K562 (cell line): ENCODE measurements around the gene PPP1R12C. TPM values are rescaled to one million over a fixed set of nuclear protein-coding genes. Genes with fewer than 3 reads are reported as not detected.

ENCODE experiments used
- ARID1B ChIP-seq: fragments of 450-650 bp; IDR thresholded peaks from 2 replicates; pipeline ENCODE4 v1.6.1; 2016; ENCODE audit warnings: antibody characterized with exemption, mild to moderate bottlenecking, inconsistent platforms
- CHCHD3 ChIP-seq: fragments of 250-450 bp; sonication (Bioruptor Pico); IDR thresholded peaks from 2 replicates; pipeline ENCODE4 v2.1.2; 2022; ENCODE audit warnings: mild to moderate bottlenecking
- EGR1 ChIP-seq: fragments of 450-650 bp; conservative IDR thresholded peaks from 2 replicates; pipeline ENCODE4 v1.6.1; 2017; ENCODE audit warnings: mild to moderate bottlenecking
- FOSL1 ChIP-seq: fragments of 200-800 bp; sonication (Bioruptor generic); conservative IDR thresholded peaks from 2 replicates; pipeline ENCODE4 v1.6.1; 2016; ENCODE audit warnings: missing genetic modification characterization, missing compliant biosample characterization
- IRF9 ChIP-seq: fragments of 450-650 bp; IDR thresholded peaks from 2 replicates; pipeline ENCODE4 v1.6.1; 2016; ENCODE audit warnings: missing biosample characterization, missing genetic modification characterization
- MAFK ChIP-seq: IDR thresholded peaks from 2 replicates; pipeline ENCODE4 v1.6.1; 2011; ENCODE audit warnings: low read length, improper control_type of control experiment
- MCM2 ChIP-seq: fragments of 450-650 bp; IDR thresholded peaks from 2 replicates; pipeline ENCODE4 v1.6.1; 2017; ENCODE audit warnings: low read depth, mild to moderate bottlenecking
- PBX2 ChIP-seq, 2 experiments: IDR thresholded peaks in 1 of 2; conservative IDR thresholded peaks in 1 of 2; 2 replicates each; pipeline ENCODE4 v1.6.1; 2016; ENCODE audit warnings: low read depth in 2 of 2, mild to moderate bottlenecking in 1 of 2, missing compliant biosample characterization in 1 of 2, missing genetic modification characterization in 1 of 2, moderate library complexity in 1 of 2
- RBBP5 ChIP-seq: fragments of 200-600 bp; sonication (generic); IDR thresholded peaks from 2 replicates; pipeline ENCODE4 v1.6.1; 2012; ENCODE audit warnings: borderline replicate concordance, mild to moderate bottlenecking, low read length, control low read depth, inconsistent platforms; ENCODE audit not compliant: insufficient read depth, poor library complexity, severe bottlenecking
- RBM22 ChIP-seq: fragments of 200-400 bp; formaldehyde crosslinking; IDR thresholded peaks from 2 replicates; pipeline ENCODE4 v1.6.1; 2018; ENCODE audit warnings: low read length, low read depth; ENCODE audit not compliant: poor library complexity, severe bottlenecking
- SIX5 ChIP-seq, 2 experiments: IDR thresholded peaks; 2 replicates each; pipeline ENCODE4 v1.6.1; 2011; ENCODE audit warnings: low read length in 2 of 2, borderline replicate concordance in 1 of 2, low read depth in 1 of 2, mild to moderate bottlenecking in 1 of 2, moderate library complexity in 1 of 2; ENCODE audit not compliant: insufficient read depth in 1 of 2
- TBL1XR1 ChIP-seq, 2 experiments: IDR thresholded peaks; 2 replicates each; pipeline ENCODE4 v1.6.1; 2012; ENCODE audit warnings: improper control_type of control experiment in 2 of 2, low read length in 2 of 2, mild to moderate bottlenecking in 1 of 2
- TEAD2 ChIP-seq: fragments of 450-650 bp; IDR thresholded peaks from 2 replicates; pipeline ENCODE4 v1.6.1; 2016; ENCODE audit warnings: missing genetic modification characterization, control low read depth, missing compliant biosample characterization
- ZBTB2 ChIP-seq: fragments of 450-650 bp; IDR thresholded peaks from 2 replicates; pipeline ENCODE4 v1.6.1; 2016; ENCODE audit warnings: antibody characterized with exemption
- ZC3H8 ChIP-seq: fragments of 450-650 bp; IDR thresholded peaks from 2 replicates; pipeline ENCODE4 v1.6.1; 2017
- ZNF444 ChIP-seq: fragments of 250-450 bp; sonication (Bioruptor Pico); IDR thresholded peaks from 2 replicates; pipeline ENCODE4 v1.4.0; 2020; ENCODE audit warnings: mild to moderate bottlenecking, moderate library complexity
- ZNF589 ChIP-seq: fragments of 200-800 bp; sonication (Bioruptor generic); IDR thresholded peaks from 2 replicates; pipeline ENCODE4 v1.6.1; 2016; ENCODE audit warnings: low read depth, missing genetic modification characterization, missing compliant biosample characterization
- polyA plus RNA-seq, 8 experiments: library from polyadenylated mRNA; depleted of rRNA in 4 of 8; stranded (reverse) in 5 of 8; unstranded in 3 of 8; fragments of >200 nt; fragmentation: Nextera tagmentation in 2 of 8; fragmentation: Illumina TruSeq in 1 of 8; extraction: Ambion mirVana in 2 of 8; extraction: Trizol in 1 of 8; gene quantifications; 2 replicates each; pipeline versions ENCODE4 v1.2.1 to v1.2.3, GENCODE V29; 2011 to 2014; ENCODE audit warnings: inconsistent platforms in 1 of 8, missing spikeins in 1 of 8
- total RNA-seq, 7 experiments: library from RNA; depleted of rRNA in 6 of 7; stranded (reverse); fragments of >200 nt in 6 of 7; fragmentation: Illumina TruSeq in 2 of 7; extraction: Trizol in 2 of 7; gene quantifications; 2 replicates each; pipeline versions ENCODE4 v1.2.1 to v1.2.3, GENCODE V29; 2011 to 2021; ENCODE audit warnings: low replicate concordance in 1 of 7
- TF ChIP-seq, protein P1 (sequence below): sonication (generic); formaldehyde crosslinking; IDR thresholded peaks from 2 replicates; pipeline ENCODE4 v1.8.1; 2022; ENCODE audit warnings: missing genetic modification reagents
- TF ChIP-seq, protein P2 (sequence below): fragments of 200-400 bp; formaldehyde crosslinking; IDR thresholded peaks from 2 replicates; pipeline ENCODE4 v1.6.1; 2017; ENCODE audit warnings: mild to moderate bottlenecking, low read depth, low read length, moderate library complexity

Gene PPP1R12C
- total and polyA plus RNA-seq, 9 of the 15 experiments (the other 6 are each of a cell fraction or from before 2014, with no cell fraction given), result 1.8 to 136 (median 33.7) TPM

- TF ChIP-seq, protein P1, sequence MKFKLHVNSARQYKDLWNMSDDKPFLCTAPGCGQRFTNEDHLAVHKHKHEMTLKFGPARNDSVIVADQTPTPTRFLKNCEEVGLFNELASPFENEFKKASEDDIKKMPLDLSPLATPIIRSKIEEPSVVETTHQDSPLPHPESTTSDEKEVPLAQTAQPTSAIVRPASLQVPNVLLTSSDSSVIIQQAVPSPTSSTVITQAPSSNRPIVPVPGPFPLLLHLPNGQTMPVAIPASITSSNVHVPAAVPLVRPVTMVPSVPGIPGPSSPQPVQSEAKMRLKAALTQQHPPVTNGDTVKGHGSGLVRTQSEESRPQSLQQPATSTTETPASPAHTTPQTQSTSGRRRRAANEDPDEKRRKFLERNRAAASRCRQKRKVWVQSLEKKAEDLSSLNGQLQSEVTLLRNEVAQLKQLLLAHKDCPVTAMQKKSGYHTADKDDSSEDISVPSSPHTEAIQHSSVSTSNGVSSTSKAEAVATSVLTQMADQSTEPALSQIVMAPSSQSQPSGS (CRISPR knock-in tag), result no peak
- TF ChIP-seq PBX2 (CRISPR knock-in tag; IDR thresholded peaks at IDR 0.05; ENCODE audit: low read depth) (no peak), PBX2 (tag; conservative IDR thresholded peaks at IDR 0.05; ENCODE audit: low read depth) (no peak), SIX5 (IDR thresholded peaks at IDR 0.05; ENCODE audit: borderline replicate concordance in 1 of 2, insufficient read depth in 1 of 2, low read depth in 1 of 2, low read length in 2 of 2) (no peak), TEAD2 (tag) (no peak), ZBTB2 (no peak), ZNF589 (no peak), EGR1 (peak; percentile 24; the same call in 1 of the 2 replicates), RBBP5 (no peak), FOSL1 (tag) (peak; percentile 71), ZC3H8 (no peak), MCM2 (no peak), IRF9 (tag) (no peak), ZNF444 (no peak), MAFK (no peak), RBM22 (no peak), ARID1B (peak; percentile 27; the same call in 1 of the 2 replicates), CHCHD3 (CRISPR knock-in tag) (no peak), TBL1XR1 (IDR thresholded peaks at IDR 0.05; ENCODE audit: low read length in 2 of 2) (no peak)
- TF ChIP-seq, protein P2, sequence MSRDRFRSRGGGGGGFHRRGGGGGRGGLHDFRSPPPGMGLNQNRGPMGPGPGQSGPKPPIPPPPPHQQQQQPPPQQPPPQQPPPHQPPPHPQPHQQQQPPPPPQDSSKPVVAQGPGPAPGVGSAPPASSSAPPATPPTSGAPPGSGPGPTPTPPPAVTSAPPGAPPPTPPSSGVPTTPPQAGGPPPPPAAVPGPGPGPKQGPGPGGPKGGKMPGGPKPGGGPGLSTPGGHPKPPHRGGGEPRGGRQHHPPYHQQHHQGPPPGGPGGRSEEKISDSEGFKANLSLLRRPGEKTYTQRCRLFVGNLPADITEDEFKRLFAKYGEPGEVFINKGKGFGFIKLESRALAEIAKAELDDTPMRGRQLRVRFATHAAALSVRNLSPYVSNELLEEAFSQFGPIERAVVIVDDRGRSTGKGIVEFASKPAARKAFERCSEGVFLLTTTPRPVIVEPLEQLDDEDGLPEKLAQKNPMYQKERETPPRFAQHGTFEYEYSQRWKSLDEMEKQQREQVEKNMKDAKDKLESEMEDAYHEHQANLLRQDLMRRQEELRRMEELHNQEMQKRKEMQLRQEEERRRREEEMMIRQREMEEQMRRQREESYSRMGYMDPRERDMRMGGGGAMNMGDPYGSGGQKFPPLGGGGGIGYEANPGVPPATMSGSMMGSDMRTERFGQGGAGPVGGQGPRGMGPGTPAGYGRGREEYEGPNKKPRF, result no peak
Observed at GRCh38 chr19:55071129-55071502, 46.3 kb downstream of the PPP1R12C start (continued).
